HepG2 (cell line): ENCODE data around the gene PUDP. TPM values are rescaled to one million over a fixed set of nuclear protein-coding genes. Genes with fewer than 3 reads are reported as not detected.

Experiments used
- ATAC-seq: fragments of 200-7000 bp; cut with Tn5 transposase; 3 replicates; pipeline ENCODE4 v1.9.1; 2020; ENCODE audit warnings: mild to moderate bottlenecking, moderate library complexity
- BruUV-seq: library from RNA; stranded (reverse); fragments of 400-500 nt; replicated peaks from 2 replicates; lab custom pipeline; 2021; lab: Mats Ljungman, UMichigan
- CTCF ChIA-PET: fragments of 300-600 bp; formaldehyde crosslinking; extraction: SDS; loops from one replicate; lab custom pipeline; 2021; ENCODE audit warnings: low total read pairs, inconsistent platforms, low intra/inter-chr PET ratio; lab: Yijun Ruan, JAX
- POLR2A ChIA-PET: fragments of 350-600 bp; sonication (Branson Sonifier 250); formaldehyde crosslinking; loops from one replicate; lab custom pipeline; 2020; ENCODE audit warnings: antibody characterized with exemption, inconsistent platforms; lab: Yijun Ruan, JAX
- DNase-seq: peaks from one replicate; pipeline ENCODE4 v3.0.0-alpha.2; 2015; ENCODE audit warnings: low spot score
- FAIRE-seq: peaks from 3 replicates; lab custom pipeline; 2011; peaks lifted over from hg19 to GRCh38; lab: Jason Lieb, UNC
- H2AFZ ChIP-seq: one replicate; pipeline ENCODE4 v1.6.1; 2011; ENCODE audit warnings: low read length, inconsistent platforms
- H3K27ac ChIP-seq: fragments of 300-600 bp; 3 replicates; pipeline ENCODE4 v1.8.0; 2011; ENCODE audit warnings: mixed run types, mild to moderate bottlenecking, mixed read lengths, low read length, inconsistent platforms; ENCODE audit not compliant: insufficient read depth; ENCODE audit errors: extremely low read length
- H3K27me3 ChIP-seq, 2 experiments: fragments of 200-600 bp in 1 of 2; 2 replicates in 1 of 2; 3 replicates in 1 of 2; pipeline versions ENCODE4 v1.6.0 to v1.8.0; 2011; ENCODE audit warnings: low read length in 2 of 2, mild to moderate bottlenecking in 2 of 2, moderate library complexity in 2 of 2, inconsistent platforms in 1 of 2; ENCODE audit not compliant: insufficient read depth in 2 of 2, control insufficient read depth in 1 of 2
- H3K36me3 ChIP-seq, 2 experiments: fragments of 200-600 bp in 1 of 2; replicated peaks in 1 of 2; 2 replicates in 1 of 2; 3 replicates in 1 of 2; pipeline versions ENCODE4 v1.5.1 to v1.8.0; 2011; ENCODE audit warnings: low read length in 2 of 2, inconsistent platforms in 1 of 2; ENCODE audit not compliant: insufficient read depth in 2 of 2, control insufficient read depth in 1 of 2
- H3K4me1 ChIP-seq: 2 replicates; pipeline ENCODE4 v1.5.1; 2012; ENCODE audit warnings: low read length, inconsistent platforms; ENCODE audit not compliant: insufficient read depth
- H3K4me2 ChIP-seq: 2 replicates; pipeline ENCODE4 v1.6.0; 2011; ENCODE audit warnings: low read depth, low read length, inconsistent platforms
- H3K4me3 ChIP-seq, 3 experiments: fragments of 200-600 bp in 1 of 3; sonication (generic), shearing (Covaris generic) in 1 of 3; replicated peaks in 1 of 3; 2 replicates each; pipeline ENCODE4 v1.5.1; 2011 to 2016; ENCODE audit warnings: low read length in 3 of 3, inconsistent platforms in 2 of 3, low read depth in 2 of 3, mild to moderate bottlenecking in 2 of 3, control low read depth in 1 of 3, mixed read lengths in 1 of 3; ENCODE audit not compliant: insufficient read depth in 1 of 3
- H3K79me2 ChIP-seq: one replicate; pipeline ENCODE4 v1.6.1; 2011; ENCODE audit warnings: low read length, inconsistent platforms; ENCODE audit not compliant: insufficient read depth
- H3K9ac ChIP-seq: 2 replicates; pipeline ENCODE4 v1.6.0; 2011; ENCODE audit warnings: mild to moderate bottlenecking, low read depth, low read length, inconsistent platforms; ENCODE audit not compliant: insufficient read depth
- H3K9me3 ChIP-seq: 2 replicates; pipeline ENCODE4 v1.5.1; 2012; ENCODE audit warnings: mild to moderate bottlenecking, low read length
- H4K20me1 ChIP-seq: 2 replicates; pipeline ENCODE4 v1.6.0; 2011; ENCODE audit warnings: inconsistent platforms, mild to moderate bottlenecking, low read length, moderate library complexity; ENCODE audit not compliant: insufficient read depth
- GRHL1 ChIP-seq: sonication (generic); formaldehyde crosslinking; conservative IDR thresholded peaks from 2 replicates; pipeline ENCODE4 v1.8.0; 2022; ENCODE audit warnings: missing genetic modification reagents
- GTF2F1 ChIP-seq: fragments of 150-350 bp; IDR thresholded peaks from 2 replicates; pipeline ENCODE4 v1.6.1; 2014; ENCODE audit warnings: low read length
- IRX3 ChIP-seq: sonication (generic); formaldehyde crosslinking; IDR thresholded peaks from 2 replicates; pipeline ENCODE4 v1.8.1; 2023; ENCODE audit warnings: mild to moderate bottlenecking, low read depth, missing genetic modification reagents, borderline replicate concordance
- MAFF ChIP-seq: IDR thresholded peaks from 2 replicates; pipeline ENCODE4 v1.6.1; 2011; ENCODE audit warnings: low read depth, low read length, improper control_type of control experiment
- MAFK ChIP-seq, 2 experiments: IDR thresholded peaks in 1 of 2; conservative IDR thresholded peaks in 1 of 2; 2 replicates each; pipeline ENCODE4 v1.6.1; 2011; ENCODE audit warnings: improper control_type of control experiment in 2 of 2, low read length in 2 of 2
- MIXL1 ChIP-seq: IDR thresholded peaks from 2 replicates; pipeline ENCODE4 v1.6.1; 2016
- MTF2 ChIP-seq: sonication (generic); formaldehyde crosslinking; IDR thresholded peaks from 2 replicates; pipeline ENCODE4 v1.5.0; 2020; ENCODE audit warnings: missing genetic modification reagents, borderline replicate concordance
- POLR2G ChIP-seq: fragments of 200-400 bp; formaldehyde crosslinking; IDR thresholded peaks from 2 replicates; pipeline ENCODE4 v1.6.1; 2018; ENCODE audit warnings: mild to moderate bottlenecking, low read depth, low read length, moderate library complexity
- TBX3 ChIP-seq: fragments of 450-650 bp; IDR thresholded peaks from 2 replicates; pipeline ENCODE4 v1.6.1; 2017; ENCODE audit warnings: antibody characterized with exemption, mild to moderate bottlenecking, inconsistent platforms, borderline replicate concordance
- ZNF546 ChIP-seq: sonication (generic); formaldehyde crosslinking; conservative IDR thresholded peaks from 2 replicates; pipeline ENCODE4 v1.8.1; 2023; ENCODE audit warnings: mild to moderate bottlenecking, missing genetic modification reagents
- ZNF556 ChIP-seq: sonication (generic); formaldehyde crosslinking; IDR thresholded peaks from 2 replicates; pipeline ENCODE4 v1.4.0; 2020; ENCODE audit warnings: mild to moderate bottlenecking, missing genetic modification reagents, borderline replicate concordance
- ZNF557 ChIP-seq: sonication (generic); formaldehyde crosslinking; IDR thresholded peaks from 2 replicates; pipeline ENCODE4 v1.4.0; 2020; ENCODE audit warnings: missing genetic modification reagents
- ZNF7 ChIP-seq: IDR thresholded peaks from 2 replicates; pipeline ENCODE4 v1.6.1; 2016; ENCODE audit warnings: missing biosample characterization, missing genetic modification reagents
- ZSCAN30 ChIP-seq: sonication (generic); formaldehyde crosslinking; IDR thresholded peaks from 2 replicates; pipeline ENCODE4 v1.5.0; 2020; ENCODE audit warnings: mild to moderate bottlenecking, missing genetic modification reagents
- WGBS: methylation state at CpG from one replicate; pipeline ENCODE4 v1.1.6; 2017; ENCODE audit warnings: low lambda C conversion rate; 5-methylcytosine and 5-hydroxymethylcytosine counted together
- in situ Hi-C: cut with HindIII; loops from 2 replicates; pipeline ENCODE4 v1.10.0; 2017; ENCODE audit warnings: low pct_unique_long_range_greater_than_20kb; ENCODE audit not compliant: extremely low pct_ligation_motif_present
- intact Hi-C: fragments of 100-400 bp; cut with micrococcal nuclease; formaldehyde crosslinking; loops from one replicate; pipeline ENCODE4 v1.10.0; 2022; ENCODE audit not compliant: unreplicated experiment
- polyA plus RNA-seq, 8 experiments: library from polyadenylated mRNA; depleted of rRNA in 3 of 8; stranded (reverse) in 7 of 8; unstranded in 1 of 8; fragments of >200 nt; fragmentation: Illumina TruSeq in 4 of 8; extraction: Trizol in 4 of 8; gene quantifications; 2 replicates each; pipeline versions ENCODE4 v1.2.1 to v1.2.3, GENCODE V29; 2011 to 2016; ENCODE audit warnings: low read depth in 4 of 8, missing spikeins in 1 of 8, mixed read lengths in 1 of 8; ENCODE audit not compliant: insufficient read depth in 1 of 8
- total RNA-seq, 5 experiments: library from RNA; depleted of rRNA; stranded (reverse); fragments of >200 nt; fragmentation: Illumina TruSeq; extraction: Trizol; gene quantifications; 2 replicates each; pipeline ENCODE4 v1.2.3, GENCODE V29; 2016; ENCODE audit warnings: low read depth in 1 of 5
- TF ChIP-seq, protein P1 (sequence below): sonication (generic); formaldehyde crosslinking; IDR thresholded peaks from 2 replicates; pipeline ENCODE4 v1.4.0; 2020; ENCODE audit warnings: mild to moderate bottlenecking, missing genetic modification reagents

The PUDP gene
- total and polyA plus RNA-seq, 2 of the 13 experiments (the other 11 are each of a cell fraction or from before 2014, with no cell fraction given), result 7.5 to 23.5 TPM

DNA sequence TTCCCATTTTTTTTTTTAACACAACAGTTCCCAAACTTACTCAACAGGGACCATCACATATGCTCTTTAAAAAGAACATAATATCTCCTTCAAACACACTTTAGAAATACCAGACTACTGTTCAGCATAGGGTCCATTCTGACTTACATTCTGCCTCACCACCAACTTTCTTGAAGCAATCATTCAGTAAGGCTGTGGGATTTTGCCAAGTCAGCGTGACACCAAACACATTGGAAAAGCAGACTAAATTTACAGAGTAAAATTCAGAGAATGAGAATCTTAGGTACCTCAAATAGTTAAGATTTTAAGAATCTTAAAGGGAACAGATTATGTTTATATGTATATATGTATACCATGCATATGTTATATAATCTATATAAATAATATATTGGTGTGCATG, 7.2 kb upstream of the PUDP start:
- 100% methylated on average over 1 of the region's 1 CpG for WGBS
- BruUV-seq, result no TSS peak

GRCh38 chrX:7154041-7154597, 6.2 kb upstream of the PUDP start:
- no peaks in the 10 kb centered on the region for H3K9me3 ChIP-seq
- no peak overlapping the region for H3K27ac ChIP-seq
- H3K9ac ChIP-seq, result no peak overlapping the region
- 94% methylated on average over 5 of the region's 7 CpGs for WGBS
- BruUV-seq, result no TSS peak
- H3K4me3 ChIP-seq, result no peak overlapping the region
- peaks cover 15% of the 10 kb centered on the region for H3K4me1 ChIP-seq
- DNase-seq (no peak), ATAC-seq (no peak), FAIRE-seq (no peak)
- no peaks in the 10 kb centered on the region for H3K27me3 ChIP-seq
- no peaks in the 10 kb centered on the region for H3K36me3 ChIP-seq
- H3K4me2 ChIP-seq, result no peak overlapping the region
- no peaks in the 10 kb centered on the region for H3K79me2 ChIP-seq
- in situ Hi-C loops (no loop called here), intact Hi-C loops (no loop called here)
- CTCF ChIA-PET, result no interaction called here
- no peak overlapping the region for H2AFZ ChIP-seq
- no peaks in the 10 kb centered on the region for H4K20me1 ChIP-seq
- POLR2A ChIA-PET, result no interaction called here
- TF ChIP-seq ZNF556 (CRISPR knock-in tag) (no peak), TBX3 (no peak), GTF2F1 (no peak), MTF2 (no peak), IRX3 (CRISPR knock-in tag) (no peak), POLR2G (no peak), ZNF546 (no peak), GRHL1 (no peak), ZSCAN30 (no peak)

More for the DNA sequence above, 7.2 kb upstream of the PUDP start:
- FAIRE-seq (no peak), DNase-seq (no peak), ATAC-seq (no peak)
- Histone ChIP-seq H3K4me2 (no peak overlapping the region), H3K36me3 (no peaks in the 10 kb centered on the region), H3K27me3 (no peaks in the 10 kb centered on the region), H3K27ac (no peak overlapping the region), H3K9ac (no peak overlapping the region), H3K4me3 (no peak overlapping the region), H3K79me2 (no peaks in the 10 kb centered on the region), H2AFZ (no peak overlapping the region), H3K9me3 (no peaks in the 10 kb centered on the region), H4K20me1 (no peaks in the 10 kb centered on the region), H3K4me1 (peaks cover 25% of the 10 kb centered on the region)
- CTCF ChIA-PET, result no interaction called here
- TF ChIP-seq, protein P1, sequence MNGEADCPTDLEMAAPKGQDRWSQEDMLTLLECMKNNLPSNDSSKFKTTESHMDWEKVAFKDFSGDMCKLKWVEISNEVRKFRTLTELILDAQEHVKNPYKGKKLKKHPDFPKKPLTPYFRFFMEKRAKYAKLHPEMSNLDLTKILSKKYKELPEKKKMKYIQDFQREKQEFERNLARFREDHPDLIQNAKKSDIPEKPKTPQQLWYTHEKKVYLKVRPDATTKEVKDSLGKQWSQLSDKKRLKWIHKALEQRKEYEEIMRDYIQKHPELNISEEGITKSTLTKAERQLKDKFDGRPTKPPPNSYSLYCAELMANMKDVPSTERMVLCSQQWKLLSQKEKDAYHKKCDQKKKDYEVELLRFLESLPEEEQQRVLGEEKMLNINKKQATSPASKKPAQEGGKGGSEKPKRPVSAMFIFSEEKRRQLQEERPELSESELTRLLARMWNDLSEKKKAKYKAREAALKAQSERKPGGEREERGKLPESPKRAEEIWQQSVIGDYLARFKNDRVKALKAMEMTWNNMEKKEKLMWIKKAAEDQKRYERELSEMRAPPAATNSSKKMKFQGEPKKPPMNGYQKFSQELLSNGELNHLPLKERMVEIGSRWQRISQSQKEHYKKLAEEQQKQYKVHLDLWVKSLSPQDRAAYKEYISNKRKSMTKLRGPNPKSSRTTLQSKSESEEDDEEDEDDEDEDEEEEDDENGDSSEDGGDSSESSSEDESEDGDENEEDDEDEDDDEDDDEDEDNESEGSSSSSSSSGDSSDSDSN (CRISPR knock-in tag), result no peak
- TF ChIP-seq ZNF7 (CRISPR knock-in tag) (no peak), MAFF (peak; percentile 60), MAFK (conservative IDR thresholded peaks at IDR 0.05 in 1 of 2, IDR thresholded peaks at IDR 0.05 in 1 of 2; ENCODE audit: low read length in 2 of 2) (peak in 1 of 2 experiments; percentile 70; a peak in 2 of 4 replicates), MIXL1 (CRISPR knock-in tag) (no peak), ZNF557 (CRISPR knock-in tag) (no peak)
- POLR2A ChIA-PET, result no interaction called here
- intact Hi-C loops (no loop called here), in situ Hi-C loops (no loop called here)
